GM19397 (cell line): ENCODE data around the gene ACTRT2.

Experiments used
- ATAC-seq: cut with Tn5 transposase; IDR thresholded peaks from one replicate; pipeline ENCODE4 v1.9.1; 2021; ENCODE audit warnings: mild to moderate bottlenecking, moderate library complexity; ENCODE audit not compliant: unreplicated experiment

Gene ACTRT2

GRCh38 chr1:3021233-3021671, at the start of gene ACTRT2:
TSS of gene ACTRT2 (plus strand) at chr1:3021467. CDS start at chr1:3021687, 220 bp downstream.
- ATAC-seq: no peak

GRCh38 chr1:2971609-2972008, 49.7 kb upstream of the ACTRT2 start:
- ATAC-seq: no peak

GRCh38 chr1:2972011-2972878, 49.0 kb upstream of the ACTRT2 start:
- no peak for ATAC-seq

GRCh38 chr1:2972879-2973575, 48.2 kb upstream of the ACTRT2 start:
- no peak for ATAC-seq

- no peak for ATAC-seq
Observed at GRCh38 chr1:2973601-2974593, 47.4 kb upstream of the ACTRT2 start.

GRCh38 chr1:2974701-2975301, 46.5 kb upstream of the ACTRT2 start:
- no peak for ATAC-seq

- no peak for ATAC-seq
Observed at GRCh38 chr1:2975466-2976179, 45.6 kb upstream of the ACTRT2 start.

- no peak for ATAC-seq
Observed at GRCh38 chr1:2976180-2976562, 45.1 kb upstream of the ACTRT2 start.

GRCh38 chr1:2977886-2978611, 43.2 kb upstream of the ACTRT2 start:
- ATAC-seq: no peak

GRCh38 chr1:2978691-2979190, 42.5 kb upstream of the ACTRT2 start:
- no peak for ATAC-seq

- ATAC-seq: no peak
Observed at GRCh38 chr1:2979191-2980072, 41.8 kb upstream of the ACTRT2 start.

- no peak for ATAC-seq
Observed at GRCh38 chr1:2980073-2980791, 41.0 kb upstream of the ACTRT2 start.

GRCh38 chr1:2980849-2981248, 40.4 kb upstream of the ACTRT2 start:
- ATAC-seq: no peak

- ATAC-seq: no peak
Observed at GRCh38 chr1:2981388-2981787, 39.9 kb upstream of the ACTRT2 start.

GRCh38 chr1:2981981-2982614, 39.2 kb upstream of the ACTRT2 start:
- no peak for ATAC-seq

GRCh38 chr1:2982615-2983318, 38.5 kb upstream of the ACTRT2 start:
- ATAC-seq: no peak
